Endothelial cell of umbilical vein (primary cell): ENCODE results near the gene KIF15. TPM values are rescaled to one million over a fixed set of nuclear protein-coding genes. Genes with fewer than 3 reads are reported as not detected.
"Not testable (repeated sequence)": the region's sequence is repeated elsewhere in the genome, so short reads cannot be mapped to it uniquely, and the experiment has no call there.

Experiments
- BruUV-seq: library from RNA; stranded (reverse); fragments of 400-500 nt; replicated peaks from 2 replicates; lab custom pipeline; 2021; lab: Mats Ljungman, UMichigan
- CTCF ChIA-PET: fragments of 300-600, 350-600 bp; sonication (Branson Sonifier 250); formaldehyde crosslinking; loops from one replicate; lab custom pipeline; 2021; ENCODE audit warnings: antibody characterized with exemption, inconsistent platforms; lab: Charles Lee
- POLR2A ChIA-PET: fragments of 300-600, 350-600 bp; sonication (Branson Sonifier 250); formaldehyde crosslinking; loops from one replicate; lab custom pipeline; 2021; ENCODE audit warnings: antibody characterized with exemption, inconsistent platforms; lab: Charles Lee
- DNase-seq: peaks from one replicate; pipeline ENCODE4 v3.0.0-alpha.2; 2011; ENCODE audit warnings: low read depth, low spot score
- FAIRE-seq: peaks from 2 replicates; lab custom pipeline; 2011; peaks lifted over from hg19 to GRCh38; lab: Jason Lieb, UNC
- H2AFZ ChIP-seq: 2 replicates; pipeline ENCODE4 v1.6.0; 2012; ENCODE audit warnings: low read depth, low read length, control low read depth, inconsistent platforms
- H3K27ac ChIP-seq: 2 replicates; pipeline ENCODE4 v1.5.1; 2011; ENCODE audit warnings: low read depth, mild to moderate bottlenecking, control low read depth, low read length, moderate library complexity; ENCODE audit not compliant: insufficient read depth
- H3K27me3 ChIP-seq, 2 experiments: 2 replicates each; pipeline versions ENCODE4 v1.6.0 to v1.6.1; 2011; ENCODE audit warnings: low read length in 2 of 2, mixed read lengths in 1 of 2; ENCODE audit not compliant: control insufficient read depth in 2 of 2, insufficient read depth in 2 of 2
- H3K36me3 ChIP-seq, 2 experiments: 2 replicates in 1 of 2; 3 replicates in 1 of 2; pipeline ENCODE4 v1.5.1; 2011; ENCODE audit warnings: low read length in 2 of 2, mild to moderate bottlenecking in 1 of 2, moderate library complexity in 1 of 2; ENCODE audit not compliant: control insufficient read depth in 2 of 2, insufficient read depth in 2 of 2; ENCODE audit errors: extremely low read depth in 1 of 2
- H3K4me1 ChIP-seq: 3 replicates; pipeline ENCODE4 v1.5.1; 2011; ENCODE audit warnings: mild to moderate bottlenecking, low read length; ENCODE audit not compliant: control insufficient read depth, insufficient read depth; ENCODE audit errors: extremely low read depth
- H3K4me2 ChIP-seq: 2 replicates; pipeline ENCODE4 v1.6.1; 2011; ENCODE audit warnings: low read length, control low read depth, mixed read lengths; ENCODE audit not compliant: insufficient read depth
- H3K4me3 ChIP-seq, 3 experiments: fragments of 200-600 bp in 1 of 3; sonication (generic), shearing (Covaris generic) in 1 of 3; replicated peaks in 1 of 3; 2 replicates each; pipeline ENCODE4 v1.5.1; 2011 to 2016; ENCODE audit warnings: control low read depth in 3 of 3, low read length in 3 of 3, mild to moderate bottlenecking in 2 of 3, inconsistent platforms in 1 of 3, low read depth in 1 of 3, moderate library complexity in 1 of 3; ENCODE audit not compliant: insufficient read depth in 1 of 3
- H3K79me2 ChIP-seq: 2 replicates; pipeline ENCODE4 v1.6.0; 2012; ENCODE audit warnings: low read length, inconsistent platforms; ENCODE audit not compliant: control insufficient read depth, insufficient read depth
- H3K9ac ChIP-seq: replicated peaks from 2 replicates; pipeline ENCODE3; 2011; ENCODE audit warnings: low read length, control low read depth; ENCODE audit not compliant: insufficient read depth; ENCODE audit errors: extremely low read depth
- H3K9me1 ChIP-seq: replicated peaks from 3 replicates; pipeline ENCODE4 v1.6.0; 2011; ENCODE audit warnings: mild to moderate bottlenecking, low read length; ENCODE audit not compliant: control insufficient read depth, insufficient read depth; ENCODE audit errors: extremely low read depth
- H3K9me3 ChIP-seq: replicated peaks from 2 replicates; pipeline ENCODE4 v1.5.1; 2012; ENCODE audit warnings: low read length, inconsistent platforms; ENCODE audit not compliant: control insufficient read depth, insufficient read depth
- H4K20me1 ChIP-seq: replicated peaks from 2 replicates; pipeline ENCODE3; 2011; ENCODE audit warnings: mild to moderate bottlenecking, low read length; ENCODE audit not compliant: control insufficient read depth, insufficient read depth; ENCODE audit errors: extremely low read depth
- CTCF ChIP-seq, 2 donors: IDR thresholded peaks; 1 replicate in 1 of 2; 2 replicates in 1 of 2; pipeline ENCODE4 v1.5.1; 2011; ENCODE audit warnings: low read length in 2 of 2, mild to moderate bottlenecking in 2 of 2, moderate library complexity in 2 of 2, control low read depth in 1 of 2, inconsistent platforms in 1 of 2, low read depth in 1 of 2; ENCODE audit not compliant: insufficient read depth in 1 of 2; ENCODE audit errors: extremely low read depth in 1 of 2
- EZH2 ChIP-seq: IDR thresholded peaks from 2 replicates; pipeline ENCODE4 v1.6.1; 2012; ENCODE audit warnings: borderline replicate concordance, low read depth, mild to moderate bottlenecking, moderate library complexity, low read length, inconsistent platforms; ENCODE audit not compliant: severe bottlenecking
- FOS ChIP-seq: IDR thresholded peaks from 2 replicates; pipeline ENCODE4 v1.6.1; 2011; ENCODE audit warnings: mild to moderate bottlenecking, low read length, moderate library complexity, borderline replicate concordance; ENCODE audit not compliant: insufficient read depth
- GATA2 ChIP-seq: IDR thresholded peaks from 2 replicates; pipeline ENCODE4 v1.7.0; 2011; ENCODE audit warnings: low read depth, mild to moderate bottlenecking, moderate library complexity, mixed read lengths, low read length; ENCODE audit not compliant: insufficient read length, insufficient read depth
- JUN ChIP-seq: IDR thresholded peaks from 2 replicates; pipeline ENCODE4 v1.6.1; 2011; ENCODE audit warnings: borderline replicate concordance, low read depth; ENCODE audit not compliant: insufficient read length, insufficient read depth
- MYC ChIP-seq: IDR thresholded peaks from one replicate; pipeline ENCODE4 v1.6.1; 2011; ENCODE audit warnings: mild to moderate bottlenecking, low read depth, low read length
- POLR2A ChIP-seq: IDR thresholded peaks from 2 replicates; pipeline ENCODE4 v1.6.1; 2012; ENCODE audit warnings: low read depth, mild to moderate bottlenecking, control low read depth, low read length
- POLR2AphosphoS5 ChIP-seq: IDR thresholded peaks from 2 replicates; pipeline ENCODE4 v1.6.1; 2012; ENCODE audit warnings: low read depth, mild to moderate bottlenecking, control low read depth, low read length, moderate library complexity; ENCODE audit not compliant: insufficient read depth
- dilution Hi-C: fragments of 300-500 bp; cut with MboI; formaldehyde crosslinking; loops from one replicate; pipeline ENCODE4 v1.15.0; 2019; ENCODE audit warnings: low sequenced_read_pairs; ENCODE audit not compliant: extremely low pct_ligation_motif_present
- intact Hi-C: fragments of 100-400 bp; cut with micrococcal nuclease; formaldehyde crosslinking; loops from one replicate; pipeline ENCODE4 v1.10.0; 2022
- polyA plus RNA-seq, 4 experiments: library from polyadenylated mRNA; depleted of rRNA in 3 of 4; stranded (reverse) in 3 of 4; unstranded in 1 of 4; fragments of >200 nt; gene quantifications; 2 replicates each; pipeline versions ENCODE4 v1.2.1 to v1.2.3, GENCODE V29; 2011 to 2012; ENCODE audit warnings: missing spikeins in 1 of 4
- total RNA-seq: library from RNA; stranded (reverse); gene quantifications from 2 replicates; pipeline ENCODE4 v1.2.3, GENCODE V29; 2021
- TF ChIP-seq, protein P1 (sequence below): IDR thresholded peaks from 2 replicates; pipeline ENCODE4 v1.6.1; 2011; ENCODE audit not compliant: insufficient read depth, insufficient read length

The KIF15 gene
- total and polyA plus RNA-seq, 2 donors (not counting 3 experiments of a cell fraction or from before 2014, with no cell fraction given): 2.2 to 21.6 TPM

DNA sequence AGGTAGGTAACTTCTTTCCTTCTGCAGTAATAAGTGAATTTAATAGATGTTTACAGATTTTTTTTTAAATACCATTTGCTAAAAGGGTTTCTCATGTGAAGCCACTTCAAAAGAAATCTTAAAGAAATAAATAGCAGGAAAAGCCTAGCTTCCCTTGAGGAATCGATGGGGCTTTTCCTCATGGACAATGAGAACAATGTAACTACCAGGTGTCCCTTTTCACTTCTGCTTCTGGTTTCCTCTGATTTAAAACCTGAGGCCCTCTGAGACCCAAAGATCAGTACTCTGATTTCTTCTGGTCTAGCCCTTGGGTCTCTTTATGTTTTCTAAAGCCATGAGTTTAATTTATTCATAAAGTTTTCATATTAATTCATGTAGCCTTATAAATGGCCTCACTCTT is 87.0 kb downstream of the KIF15 start:
- Histone ChIP-seq H3K27ac (no peak overlapping the region), H3K4me1 (no peaks in the 10 kb centered on the region), H3K36me3 (peaks cover 0 to 22% of the 10 kb centered on the region in 2 experiments), H3K27me3 (no peaks in the 10 kb centered on the region), H4K20me1 (no peaks in the 10 kb centered on the region), H3K9me3 (no peaks in the 10 kb centered on the region), H3K9me1 (no peaks in the 10 kb centered on the region), H3K79me2 (no peaks in the 10 kb centered on the region), H3K9ac (peak overlapping the region; percentile 3), H3K4me2 (no peak overlapping the region), H3K4me3 (no peak overlapping the region), H2AFZ (no peak overlapping the region)
- dilution Hi-C loops (no loop called here), intact Hi-C loops (loop anchor here (5.0 kb wide), 1 partner anchor 544 kb away; no protein-coding TSS in a partner anchor)
- ChIA-PET CTCF (interaction anchor here (1.2 to 1.3 kb wide), 2 partner anchors 64 to 66 kb away, joined by 5 to 6 read pairs; no protein-coding TSS in a partner anchor), POLR2A (no interaction called here)
- peak; percentile 46 for DNase-seq
- no peak for TF ChIP-seq POLR2A
- no peak for TF ChIP-seq MYC
- no peak for TF ChIP-seq FOS
- no peak for TF ChIP-seq POLR2AphosphoS5
- no peak for TF ChIP-seq JUN
- no peak for TF ChIP-seq CTCF (IDR thresholded peaks at IDR 0.05; ENCODE audit: extremely low read depth in 1 of 2, insufficient read depth in 1 of 2, low read depth in 1 of 2, low read length in 2 of 2)
- TF ChIP-seq EZH2: no peak
- TF ChIP-seq GATA2: no peak
- TF ChIP-seq, protein P1, sequence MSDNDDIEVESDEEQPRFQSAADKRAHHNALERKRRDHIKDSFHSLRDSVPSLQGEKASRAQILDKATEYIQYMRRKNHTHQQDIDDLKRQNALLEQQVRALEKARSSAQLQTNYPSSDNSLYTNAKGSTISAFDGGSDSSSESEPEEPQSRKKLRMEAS: no peak
- BruUV-seq: no TSS peak
- no peak for FAIRE-seq

DNA sequence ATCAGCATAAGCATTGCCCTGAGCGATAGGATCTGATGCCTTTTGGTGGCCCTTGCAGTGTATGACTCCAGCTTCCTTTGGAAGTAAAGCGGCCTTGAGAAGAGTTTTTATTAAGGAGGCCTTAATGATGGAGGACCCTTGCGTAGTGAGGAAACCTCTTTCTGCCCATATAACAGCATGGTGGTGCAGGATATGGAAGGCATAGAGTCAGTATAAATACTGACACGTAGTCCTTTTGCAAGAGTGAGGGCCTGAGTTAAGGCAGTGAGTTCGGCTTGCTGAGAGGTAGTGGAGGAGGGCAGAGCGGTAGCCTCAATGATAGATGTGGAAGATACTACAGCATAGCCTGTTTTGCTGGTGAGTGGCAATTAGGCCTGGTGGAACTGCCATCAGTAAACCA is 95.1 kb downstream of the KIF15 start:
- H3K4me3 ChIP-seq, CTCF ChIA-PET, H3K9ac ChIP-seq, H3K27ac ChIP-seq, H3K4me2 ChIP-seq, H3K27me3 ChIP-seq, FAIRE-seq, H4K20me1 ChIP-seq, POLR2A ChIA-PET, H3K4me1 ChIP-seq, dilution Hi-C loops, DNase-seq, BruUV-seq, intact Hi-C loops, H3K9me3 ChIP-seq, H3K79me2 ChIP-seq, H2AFZ ChIP-seq, H3K9me1 ChIP-seq: not testable (repeated sequence)
- peaks cover 0 to 13% of the 10 kb centered on the region in 2 experiments for H3K36me3 ChIP-seq
